Mesendoderm (in vitro differentiated cells): Measurements from ENCODE around the gene SPATA13.

Experiments
- DNase-seq: peaks from one replicate; pipeline ENCODE4 v3.0.0; 2013
- H2AK5ac ChIP-seq: 2 replicates; pipeline ENCODE4 v1.6.1; 2013; ENCODE audit warnings: low read length, inconsistent platforms
- H2BK120ac ChIP-seq: 2 replicates; pipeline ENCODE4 v1.6.1; 2013; ENCODE audit warnings: low read depth, mild to moderate bottlenecking, low read length, moderate library complexity, mixed read lengths
- H2BK15ac ChIP-seq: replicated peaks from 2 replicates; pipeline ENCODE4 v1.6.1; 2013; ENCODE audit warnings: low read depth, mild to moderate bottlenecking, moderate library complexity
- H2BK5ac ChIP-seq: 2 replicates; pipeline ENCODE4 v1.6.1; 2013; ENCODE audit warnings: low read length, inconsistent platforms
- H3K18ac ChIP-seq: 2 replicates; pipeline ENCODE4 v1.6.1; 2013; ENCODE audit warnings: mild to moderate bottlenecking, low read length, mixed read lengths
- H3K23ac ChIP-seq: one replicate; pipeline ENCODE4 v1.6.1; 2013; ENCODE audit warnings: low read length
- H3K27ac ChIP-seq: 2 replicates; pipeline ENCODE4 v1.5.1; 2013; ENCODE audit warnings: low read depth, mild to moderate bottlenecking, inconsistent platforms, low read length, moderate library complexity
- H3K27me3 ChIP-seq: 2 replicates; pipeline ENCODE4 v1.6.1; 2013; ENCODE audit warnings: low read length, control low read depth, mild to moderate bottlenecking, inconsistent platforms; ENCODE audit not compliant: insufficient read depth, poor library complexity
- H3K36me3 ChIP-seq: 2 replicates; pipeline ENCODE4 v1.6.1; 2013; ENCODE audit warnings: low read length, inconsistent platforms; ENCODE audit not compliant: control insufficient read depth, insufficient read depth
- H3K4ac ChIP-seq: one replicate; pipeline ENCODE4 v1.6.1; 2013; ENCODE audit warnings: low read depth, mild to moderate bottlenecking, low read length, moderate library complexity
- H3K4me1 ChIP-seq: 2 replicates; pipeline ENCODE4 v1.6.1; 2013; ENCODE audit warnings: low read depth, low read length, inconsistent platforms; ENCODE audit not compliant: control insufficient read depth
- H3K4me2 ChIP-seq: 2 replicates; pipeline ENCODE4 v1.6.1; 2013; ENCODE audit warnings: low read length
- H3K4me3 ChIP-seq: 2 replicates; pipeline ENCODE4 v1.5.1; 2013; ENCODE audit warnings: mild to moderate bottlenecking, low read length
- H3K56ac ChIP-seq: one replicate; pipeline ENCODE4 v1.6.1; 2013; ENCODE audit warnings: low read length
- H3K79me1 ChIP-seq: 2 replicates; pipeline ENCODE4 v1.6.1; 2013; ENCODE audit warnings: low read length, inconsistent platforms
- H3K79me2 ChIP-seq: 2 replicates; pipeline ENCODE4 v1.6.1; 2013; ENCODE audit warnings: mild to moderate bottlenecking, low read length; ENCODE audit not compliant: control insufficient read depth, insufficient read depth
- H3K9ac ChIP-seq: 2 replicates; pipeline ENCODE4 v1.6.1; 2013; ENCODE audit warnings: low read length, inconsistent platforms
- H4K5ac ChIP-seq: one replicate; pipeline ENCODE4 v1.6.1; 2013; ENCODE audit warnings: low read length
- H4K8ac ChIP-seq: one replicate; pipeline ENCODE4 v1.6.1; 2013; ENCODE audit warnings: low read depth, mild to moderate bottlenecking, control low read depth, low read length, moderate library complexity
- WGBS: extraction: QIAGEN DNeasy Blood & Tissue Kit; methylation state at CpG from one replicate; pipeline ENCODE4 v1.1.7; 2013; ENCODE audit warnings: low lambda C conversion rate, missing lambda C conversion rate; ENCODE audit not compliant: insufficient coverage; ENCODE audit errors: extremely low coverage; 5-methylcytosine and 5-hydroxymethylcytosine counted together

SPATA13 gene

GRCh38 chr13:24286624-24287023, 126.1 kb downstream of the SPATA13 start:
- no peaks in the 10 kb centered on the region for H3K4me1 ChIP-seq
- H4K8ac ChIP-seq = no peak overlapping the region
- no peak overlapping the region for H3K4me2 ChIP-seq
- H3K36me3 ChIP-seq = peaks cover 1% of the 10 kb centered on the region
- no CpG with 5 or more reads among the region's 11 CpGs for whole genome bisulfite sequencing
- H3K27me3 ChIP-seq = no peaks in the 10 kb centered on the region
- no peak overlapping the region for H3K18ac ChIP-seq
- no peak overlapping the region for H3K4ac ChIP-seq
- no peak for DNase-seq
- no peak overlapping the region for H3K4me3 ChIP-seq
- H2BK120ac ChIP-seq = no peak overlapping the region
- no peak overlapping the region for H3K23ac ChIP-seq
- H3K79me2 ChIP-seq = no peaks in the 10 kb centered on the region
- H4K5ac ChIP-seq = no peak overlapping the region
- no peak overlapping the region for H3K9ac ChIP-seq
- no peak overlapping the region for H2BK15ac ChIP-seq
- no peak overlapping the region for H2AK5ac ChIP-seq
- H3K27ac ChIP-seq = no peak overlapping the region
- no peak overlapping the region for H3K56ac ChIP-seq
- H3K79me1 ChIP-seq = no peaks in the 10 kb centered on the region
- no peak overlapping the region for H2BK5ac ChIP-seq

GRCh38 chr13:24287748-24288287, 127.3 kb downstream of the SPATA13 start:
- Histone ChIP-seq H3K4ac (no peak overlapping the region), H2BK15ac (no peak overlapping the region), H3K79me2 (no peaks in the 10 kb centered on the region), H3K9ac (no peak overlapping the region), H3K27ac (no peak overlapping the region), H3K36me3 (peaks cover 5% of the 10 kb centered on the region), H4K8ac (no peak overlapping the region), H3K4me3 (no peak overlapping the region), H2AK5ac (no peak overlapping the region), H3K23ac (no peak overlapping the region), H2BK5ac (no peak overlapping the region), H3K79me1 (no peaks in the 10 kb centered on the region), H3K4me1 (no peaks in the 10 kb centered on the region), H3K27me3 (no peaks in the 10 kb centered on the region), H3K18ac (no peak overlapping the region), H3K4me2 (no peak overlapping the region), H2BK120ac (no peak overlapping the region), H4K5ac (no peak overlapping the region), H3K56ac (no peak overlapping the region)
- WGBS = no CpG with 5 or more reads among the region's 8 CpGs
- DNase-seq = no peak

- DNase-seq = no peak
- no peaks in the 10 kb centered on the region for H3K27me3 ChIP-seq
- no peak overlapping the region for H4K8ac ChIP-seq
- no peaks in the 10 kb centered on the region for H3K4me1 ChIP-seq
- no peak overlapping the region for H4K5ac ChIP-seq
- H3K4me3 ChIP-seq = no peak overlapping the region
- H2BK15ac ChIP-seq = no peak overlapping the region
- no peak overlapping the region for H2BK120ac ChIP-seq
- peaks cover 5% of the 10 kb centered on the region for H3K36me3 ChIP-seq
- no peak overlapping the region for H3K9ac ChIP-seq
- H2AK5ac ChIP-seq = no peak overlapping the region
- WGBS = no CpG with 5 or more reads among the region's 5 CpGs
- no peak overlapping the region for H3K23ac ChIP-seq
- no peak overlapping the region for H3K4me2 ChIP-seq
- H3K27ac ChIP-seq = no peak overlapping the region
- H3K18ac ChIP-seq = no peak overlapping the region
- H3K79me1 ChIP-seq = no peaks in the 10 kb centered on the region
- no peak overlapping the region for H2BK5ac ChIP-seq
- H3K4ac ChIP-seq = no peak overlapping the region
- H3K56ac ChIP-seq = no peak overlapping the region
- H3K79me2 ChIP-seq = no peaks in the 10 kb centered on the region
These were observed 128.3 kb downstream of the SPATA13 start for GRCh38 chr13:24288870-24289269.

GRCh38 chr13:24290280-24290932, 129.9 kb downstream of the SPATA13 start:
- no peak overlapping the region for H3K18ac ChIP-seq
- no peak overlapping the region for H3K4me2 ChIP-seq
- WGBS = no CpG with 5 or more reads among the region's 20 CpGs
- H3K4me1 ChIP-seq = no peaks in the 10 kb centered on the region
- no peak overlapping the region for H3K23ac ChIP-seq
- H3K79me1 ChIP-seq = no peaks in the 10 kb centered on the region
- no peak overlapping the region for H3K4ac ChIP-seq
- H2BK15ac ChIP-seq = no peak overlapping the region
- no peak for DNase-seq
- no peak overlapping the region for H2AK5ac ChIP-seq
- H3K4me3 ChIP-seq = no peak overlapping the region
- no peak overlapping the region for H3K9ac ChIP-seq
- H3K79me2 ChIP-seq = no peaks in the 10 kb centered on the region
- H2BK5ac ChIP-seq = no peak overlapping the region
- no peak overlapping the region for H4K5ac ChIP-seq
- H3K27ac ChIP-seq = no peak overlapping the region
- H3K36me3 ChIP-seq = peaks cover 6% of the 10 kb centered on the region
- H3K27me3 ChIP-seq = no peaks in the 10 kb centered on the region
- no peak overlapping the region for H2BK120ac ChIP-seq
- H3K56ac ChIP-seq = no peak overlapping the region
- no peak overlapping the region for H4K8ac ChIP-seq

GRCh38 chr13:24292481-24292880, 132.0 kb downstream of the SPATA13 start:
- Histone ChIP-seq H3K36me3 (peaks cover 6% of the 10 kb centered on the region), H3K4me2 (no peak overlapping the region), H4K8ac (no peak overlapping the region), H3K23ac (no peak overlapping the region), H3K18ac (no peak overlapping the region), H3K9ac (no peak overlapping the region), H3K4ac (no peak overlapping the region), H3K4me1 (no peaks in the 10 kb centered on the region), H2BK120ac (no peak overlapping the region), H3K27me3 (no peaks in the 10 kb centered on the region), H3K79me2 (no peaks in the 10 kb centered on the region), H3K27ac (no peak overlapping the region), H2BK15ac (no peak overlapping the region), H3K4me3 (no peak overlapping the region), H2BK5ac (no peak overlapping the region), H2AK5ac (no peak overlapping the region), H3K56ac (no peak overlapping the region), H3K79me1 (no peaks in the 10 kb centered on the region), H4K5ac (no peak overlapping the region)
- no CpG with 5 or more reads among the region's 6 CpGs for WGBS
- DNase-seq = no peak

- Histone ChIP-seq H3K18ac (no peak overlapping the region), H4K5ac (no peak overlapping the region), H3K4me3 (no peak overlapping the region), H3K9ac (no peak overlapping the region), H3K36me3 (peaks cover 8% of the 10 kb centered on the region), H3K79me2 (no peaks in the 10 kb centered on the region), H3K4ac (no peak overlapping the region), H2BK120ac (no peak overlapping the region), H3K56ac (no peak overlapping the region), H4K8ac (no peak overlapping the region), H3K27ac (no peak overlapping the region), H3K4me2 (no peak overlapping the region), H2AK5ac (no peak overlapping the region), H2BK5ac (no peak overlapping the region), H3K4me1 (no peaks in the 10 kb centered on the region), H3K23ac (no peak overlapping the region), H3K27me3 (no peaks in the 10 kb centered on the region), H2BK15ac (no peak overlapping the region), H3K79me1 (no peaks in the 10 kb centered on the region)
- WGBS = no CpG with 5 or more reads among the region's 10 CpGs
- no peak for DNase-seq
These were observed 133.2 kb downstream of the SPATA13 start for GRCh38 chr13:24293746-24294145.
